Choroid plexus epithelial cell (primary cell): Measurements from ENCODE around the gene AKR7A2.

Source experiments
- DNase-seq: peaks from one replicate; pipeline ENCODE4 v3.0.0-alpha.2; 2010; ENCODE audit warnings: low read depth
- H3K4me3 ChIP-seq: 2 replicates; pipeline ENCODE4 v1.5.1; 2011; ENCODE audit warnings: low read depth, mild to moderate bottlenecking, control low read depth, low read length, moderate library complexity
- TF ChIP-seq, protein P1 (sequence below): conservative IDR thresholded peaks from 2 replicates; pipeline ENCODE4 v1.5.1; 2011; ENCODE audit warnings: low read depth, mild to moderate bottlenecking, control low read depth, inconsistent platforms, low read length, moderate library complexity

The AKR7A2 gene

DNA sequence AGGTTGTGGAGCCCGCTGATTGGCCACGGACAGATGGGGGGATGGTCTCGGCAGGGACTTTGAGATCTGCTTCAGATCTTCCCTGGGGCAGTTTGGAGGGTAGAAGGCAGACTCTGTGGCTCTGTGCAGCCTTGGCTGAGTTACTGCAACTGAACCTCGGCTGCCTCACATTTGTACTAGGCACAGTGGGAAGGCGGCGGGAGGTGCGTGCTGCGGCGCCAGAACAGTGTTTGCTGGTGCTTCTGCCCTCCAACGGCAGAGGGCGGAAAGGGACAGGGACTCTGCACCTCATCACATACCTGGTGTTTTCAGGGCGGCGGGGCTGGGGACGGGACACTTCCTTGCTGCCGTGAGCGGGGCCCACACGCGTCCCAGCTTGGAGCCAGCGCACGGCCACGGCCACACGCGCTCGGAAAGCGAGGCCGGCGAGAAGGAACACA is 26.4 kb upstream of the AKR7A2 start:
- TF ChIP-seq, protein P1, sequence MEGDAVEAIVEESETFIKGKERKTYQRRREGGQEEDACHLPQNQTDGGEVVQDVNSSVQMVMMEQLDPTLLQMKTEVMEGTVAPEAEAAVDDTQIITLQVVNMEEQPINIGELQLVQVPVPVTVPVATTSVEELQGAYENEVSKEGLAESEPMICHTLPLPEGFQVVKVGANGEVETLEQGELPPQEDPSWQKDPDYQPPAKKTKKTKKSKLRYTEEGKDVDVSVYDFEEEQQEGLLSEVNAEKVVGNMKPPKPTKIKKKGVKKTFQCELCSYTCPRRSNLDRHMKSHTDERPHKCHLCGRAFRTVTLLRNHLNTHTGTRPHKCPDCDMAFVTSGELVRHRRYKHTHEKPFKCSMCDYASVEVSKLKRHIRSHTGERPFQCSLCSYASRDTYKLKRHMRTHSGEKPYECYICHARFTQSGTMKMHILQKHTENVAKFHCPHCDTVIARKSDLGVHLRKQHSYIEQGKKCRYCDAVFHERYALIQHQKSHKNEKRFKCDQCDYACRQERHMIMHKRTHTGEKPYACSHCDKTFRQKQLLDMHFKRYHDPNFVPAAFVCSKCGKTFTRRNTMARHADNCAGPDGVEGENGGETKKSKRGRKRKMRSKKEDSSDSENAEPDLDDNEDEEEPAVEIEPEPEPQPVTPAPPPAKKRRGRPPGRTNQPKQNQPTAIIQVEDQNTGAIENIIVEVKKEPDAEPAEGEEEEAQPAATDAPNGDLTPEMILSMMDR = peak; percentile 64
- H3K4me3 ChIP-seq = no peak overlapping the region
- DNase-seq = peak; percentile 57

DNA sequence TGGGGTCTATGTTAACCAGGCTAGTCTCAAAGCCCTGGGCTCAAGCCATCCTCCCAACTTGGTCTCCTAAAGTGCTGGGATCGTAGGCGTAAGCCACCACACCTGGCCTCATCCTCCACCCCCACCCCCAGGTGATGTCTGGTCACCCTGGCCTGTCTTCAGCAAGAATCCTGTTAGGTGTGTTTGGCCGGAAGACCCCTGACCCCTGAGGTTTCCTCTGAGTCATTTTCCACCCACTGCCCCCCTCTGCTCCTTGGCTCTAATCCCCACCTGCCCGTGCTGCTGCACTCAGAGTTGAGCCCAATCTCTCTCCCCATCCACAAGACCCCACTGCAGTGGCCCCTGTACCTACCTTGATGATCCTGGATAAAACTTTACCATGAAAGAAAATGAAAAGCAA is 25.3 kb upstream of the AKR7A2 start:
- TF ChIP-seq, protein P1 = no peak
- peak; percentile 40 for DNase-seq
- no peak overlapping the region for H3K4me3 ChIP-seq

DNA sequence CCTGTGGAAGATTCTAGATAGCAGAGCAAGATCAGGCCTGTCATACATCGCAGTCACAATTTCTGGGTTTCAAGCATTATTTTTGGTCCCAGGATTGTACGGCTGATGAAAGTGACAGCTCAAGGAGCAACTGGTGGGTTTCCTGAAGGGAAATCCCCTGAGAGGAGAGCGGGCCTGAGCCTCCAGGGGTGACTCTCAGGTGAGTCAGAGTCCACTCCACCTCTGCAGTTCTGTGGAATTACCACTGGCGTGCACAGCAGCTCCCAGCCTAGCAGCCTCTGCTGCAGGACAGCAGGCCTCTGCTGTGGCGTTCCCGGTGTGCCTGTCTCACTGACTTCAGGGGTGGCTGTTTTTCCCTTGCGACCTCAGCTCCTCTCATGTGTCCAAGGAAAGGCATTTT is 24.6 kb upstream of the AKR7A2 start:
- H3K4me3 ChIP-seq = no peak overlapping the region
- TF ChIP-seq, protein P1 = no peak
- no peak for DNase-seq

DNA sequence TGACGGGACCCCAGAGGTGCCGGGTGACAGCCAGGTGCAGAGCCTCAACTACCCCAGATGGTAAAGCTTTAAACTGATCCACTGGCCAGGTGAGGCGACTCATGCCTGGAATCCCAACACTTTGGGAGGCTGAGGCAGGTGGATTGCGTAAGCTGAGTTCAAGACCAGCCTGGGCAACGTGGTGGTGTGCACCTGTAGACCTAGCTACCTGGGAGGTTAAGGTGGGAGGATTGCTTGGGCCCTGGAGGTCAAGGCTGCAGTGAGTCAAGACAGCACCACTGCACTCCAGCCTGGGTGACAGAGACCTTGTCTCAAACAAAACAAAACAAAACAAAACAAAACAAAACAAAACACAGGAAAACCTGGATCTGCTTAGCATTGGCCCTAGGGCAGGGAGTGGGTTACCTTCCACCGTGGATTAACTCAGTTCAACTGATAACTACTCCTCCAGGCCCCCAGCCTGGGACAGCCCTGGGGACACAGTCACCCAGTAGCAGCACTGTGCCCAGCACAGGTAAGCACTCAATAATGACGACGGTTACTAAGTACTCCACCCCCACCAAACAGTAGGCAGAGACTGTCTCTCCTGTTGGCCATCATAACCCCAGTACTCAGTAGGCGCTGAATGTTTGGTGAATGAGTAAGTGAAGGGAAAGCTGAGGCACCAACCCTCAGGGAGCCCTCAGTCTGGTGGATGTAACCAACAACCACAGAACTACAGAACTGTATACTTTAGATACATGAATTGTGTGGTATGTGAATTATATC is 21.8 kb upstream of the AKR7A2 start:
- TF ChIP-seq, protein P1 = no peak
- no peak for DNase-seq
- no peak overlapping the region for H3K4me3 ChIP-seq

DNA sequence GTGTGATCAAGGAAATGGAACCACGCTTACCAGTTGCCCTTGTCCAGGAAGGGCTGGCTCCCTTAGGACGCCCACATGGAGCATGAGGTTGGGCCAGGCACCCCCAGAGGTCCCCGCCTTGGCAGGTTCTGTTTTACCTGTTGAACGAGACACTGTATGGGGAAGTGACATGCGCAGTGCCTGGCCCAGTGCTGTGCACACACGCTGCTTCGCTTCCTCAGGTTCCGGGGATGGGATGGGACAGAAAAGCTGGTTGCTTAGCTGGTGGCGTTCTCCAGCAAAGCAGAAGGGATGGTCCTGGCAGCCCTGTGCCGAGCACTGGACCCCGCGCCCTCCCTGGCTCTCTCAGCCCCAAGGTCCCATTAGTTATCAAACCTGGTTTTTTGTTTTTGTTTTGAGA is 20.9 kb upstream of the AKR7A2 start:
- no peak for DNase-seq
- TF ChIP-seq, protein P1 = no peak

DNA sequence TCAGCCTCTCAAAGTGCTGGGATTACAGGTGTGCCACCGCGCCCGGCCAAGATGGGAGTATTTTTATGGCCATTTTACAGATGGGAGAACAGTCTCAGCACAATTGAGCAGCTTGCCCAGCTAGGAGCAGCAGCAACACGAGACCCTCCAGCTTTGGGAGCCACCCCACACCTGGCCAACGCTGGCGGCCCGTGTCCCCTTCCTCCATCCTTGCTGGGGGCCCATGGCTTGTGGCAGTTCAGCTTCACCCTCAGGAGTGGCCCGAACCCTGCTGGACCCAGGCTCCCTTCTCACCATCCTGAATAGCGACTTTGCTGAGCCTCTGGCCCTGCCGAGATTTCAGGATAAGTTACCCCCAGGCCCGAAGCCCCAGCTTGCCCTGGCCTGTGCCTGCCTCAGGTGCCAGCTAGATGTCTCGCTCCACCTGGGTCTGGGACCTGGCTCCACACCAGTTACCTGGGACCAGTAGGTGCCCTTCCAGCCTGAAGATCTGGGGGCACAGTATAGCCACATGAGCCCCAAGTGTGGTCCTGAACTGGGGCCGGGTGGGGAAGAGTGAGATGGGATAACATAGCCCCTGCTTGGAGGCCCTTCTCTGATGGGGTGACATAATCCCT is 19.4 kb upstream of the AKR7A2 start:
- TF ChIP-seq, protein P1 = no peak
- H3K4me3 ChIP-seq = no peak overlapping the region
- no peak for DNase-seq

More for the DNA sequence above, 20.9 kb upstream of the AKR7A2 start:
- H3K4me3 ChIP-seq = no peak overlapping the region
